ENCODE results near the gene CD99L2.

CD99L2 gene

DNA sequence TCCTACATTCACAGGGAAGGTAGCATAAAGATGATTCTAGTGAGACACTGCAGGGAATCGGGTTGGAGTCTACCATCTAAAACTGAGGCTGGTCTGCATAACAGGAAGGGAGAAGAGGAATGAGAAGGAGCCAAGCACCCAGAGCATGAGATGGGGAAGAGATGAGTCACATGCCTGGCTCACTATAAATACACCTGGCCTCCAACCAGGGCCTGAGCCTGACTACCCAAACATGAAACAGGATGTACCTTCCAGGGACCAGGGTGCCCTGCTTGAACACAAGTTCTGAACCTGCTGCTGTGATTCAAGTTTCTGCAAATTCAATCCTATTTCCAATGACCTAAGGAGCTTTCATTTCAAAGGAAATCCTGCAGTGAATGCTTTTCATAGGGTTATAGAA, 24.9 kb downstream of the CD99L2 start:
- ATAC-seq: no peak

DNA sequence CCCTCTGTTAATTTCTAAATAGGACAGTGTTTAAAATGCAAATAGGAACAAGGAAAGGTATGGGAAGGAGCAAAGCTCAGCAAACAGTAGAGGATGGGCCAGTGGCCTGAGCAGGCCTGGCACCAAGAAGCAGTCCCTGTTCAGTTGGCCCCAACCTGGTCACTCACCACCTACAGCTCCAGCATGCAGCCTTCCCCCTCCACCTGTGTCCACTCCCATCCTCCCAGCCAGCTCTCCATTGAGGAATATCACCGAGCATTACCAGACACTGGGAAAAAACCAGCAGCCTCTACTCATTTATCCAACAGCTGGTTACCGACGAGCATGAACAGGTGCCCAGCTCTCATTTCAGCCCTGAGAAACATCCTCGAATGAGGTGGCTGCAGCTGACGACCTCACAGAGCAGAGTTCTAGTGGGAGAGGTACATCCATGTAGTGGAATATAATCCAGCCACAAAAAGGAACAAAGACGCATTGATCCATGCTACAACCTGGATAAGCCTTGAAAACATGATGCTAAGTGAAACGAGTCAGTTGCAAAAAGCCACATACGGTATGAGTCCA, 25.6 kb downstream of the CD99L2 start:
- TF ChIP-seq ZNF8 (CRISPR knock-in tag; IDR thresholded peaks at IDR 0.05) (no peak), BACH2 (CRISPR knock-in tag; IDR thresholded peaks at IDR 0.05; ENCODE audit: borderline replicate concordance) (no peak), OSR1 (CRISPR knock-in tag; IDR thresholded peaks at IDR 0.05) (no peak), PATZ1 (CRISPR knock-in tag; IDR thresholded peaks at IDR 0.05; ENCODE audit: borderline replicate concordance) (no peak), ZNF565 (CRISPR knock-in tag; conservative IDR thresholded peaks at IDR 0.05; ENCODE audit: low read depth) (no peak)
- TF ChIP-seq, protein P1, sequence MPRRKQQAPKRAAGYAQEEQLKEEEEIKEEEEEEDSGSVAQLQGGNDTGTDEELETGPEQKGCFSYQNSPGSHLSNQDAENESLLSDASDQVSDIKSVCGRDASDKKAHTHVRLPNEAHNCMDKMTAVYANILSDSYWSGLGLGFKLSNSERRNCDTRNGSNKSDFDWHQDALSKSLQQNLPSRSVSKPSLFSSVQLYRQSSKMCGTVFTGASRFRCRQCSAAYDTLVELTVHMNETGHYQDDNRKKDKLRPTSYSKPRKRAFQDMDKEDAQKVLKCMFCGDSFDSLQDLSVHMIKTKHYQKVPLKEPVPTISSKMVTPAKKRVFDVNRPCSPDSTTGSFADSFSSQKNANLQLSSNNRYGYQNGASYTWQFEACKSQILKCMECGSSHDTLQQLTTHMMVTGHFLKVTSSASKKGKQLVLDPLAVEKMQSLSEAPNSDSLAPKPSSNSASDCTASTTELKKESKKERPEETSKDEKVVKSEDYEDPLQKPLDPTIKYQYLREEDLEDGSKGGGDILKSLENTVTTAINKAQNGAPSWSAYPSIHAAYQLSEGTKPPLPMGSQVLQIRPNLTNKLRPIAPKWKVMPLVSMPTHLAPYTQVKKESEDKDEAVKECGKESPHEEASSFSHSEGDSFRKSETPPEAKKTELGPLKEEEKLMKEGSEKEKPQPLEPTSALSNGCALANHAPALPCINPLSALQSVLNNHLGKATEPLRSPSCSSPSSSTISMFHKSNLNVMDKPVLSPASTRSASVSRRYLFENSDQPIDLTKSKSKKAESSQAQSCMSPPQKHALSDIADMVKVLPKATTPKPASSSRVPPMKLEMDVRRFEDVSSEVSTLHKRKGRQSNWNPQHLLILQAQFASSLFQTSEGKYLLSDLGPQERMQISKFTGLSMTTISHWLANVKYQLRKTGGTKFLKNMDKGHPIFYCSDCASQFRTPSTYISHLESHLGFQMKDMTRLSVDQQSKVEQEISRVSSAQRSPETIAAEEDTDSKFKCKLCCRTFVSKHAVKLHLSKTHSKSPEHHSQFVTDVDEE (CRISPR knock-in tag; IDR thresholded peaks at IDR 0.05): no peak
- no peak for ATAC-seq

More for the DNA sequence above, 24.9 kb downstream of the CD99L2 start:
- TF ChIP-seq, protein P2, sequence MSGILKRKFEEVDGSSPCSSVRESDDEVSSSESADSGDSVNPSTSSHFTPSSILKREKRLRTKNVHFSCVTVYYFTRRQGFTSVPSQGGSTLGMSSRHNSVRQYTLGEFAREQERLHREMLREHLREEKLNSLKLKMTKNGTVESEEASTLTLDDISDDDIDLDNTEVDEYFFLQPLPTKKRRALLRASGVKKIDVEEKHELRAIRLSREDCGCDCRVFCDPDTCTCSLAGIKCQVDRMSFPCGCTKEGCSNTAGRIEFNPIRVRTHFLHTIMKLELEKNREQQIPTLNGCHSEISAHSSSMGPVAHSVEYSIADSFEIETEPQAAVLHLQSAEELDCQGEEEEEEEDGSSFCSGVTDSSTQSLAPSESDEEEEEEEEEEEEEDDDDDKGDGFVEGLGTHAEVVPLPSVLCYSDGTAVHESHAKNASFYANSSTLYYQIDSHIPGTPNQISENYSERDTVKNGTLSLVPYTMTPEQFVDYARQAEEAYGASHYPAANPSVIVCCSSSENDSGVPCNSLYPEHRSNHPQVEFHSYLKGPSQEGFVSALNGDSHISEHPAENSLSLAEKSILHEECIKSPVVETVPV (CRISPR knock-in tag; IDR thresholded peaks at IDR 0.05): no peak
- no peak for TF ChIP-seq ZFP3 (CRISPR knock-in tag; IDR thresholded peaks at IDR 0.05)
- TF ChIP-seq PPARA (CRISPR knock-in tag; IDR thresholded peaks at IDR 0.05; ENCODE audit: borderline replicate concordance): no peak
- no peak for TF ChIP-seq TCF4 (CRISPR knock-in tag; IDR thresholded peaks at IDR 0.05; ENCODE audit: borderline replicate concordance)
- TF ChIP-seq OSR1 (CRISPR knock-in tag; IDR thresholded peaks at IDR 0.05): no peak
- TF ChIP-seq ESRRG (CRISPR knock-in tag; IDR thresholded peaks at IDR 0.05): no peak
- no peak for TF ChIP-seq CREB5 (CRISPR knock-in tag; IDR thresholded peaks at IDR 0.05; ENCODE audit: low read depth)
- TF ChIP-seq ZNF70 (CRISPR knock-in tag; IDR thresholded peaks at IDR 0.05): no peak
- no peak for TF ChIP-seq SNAI2 (CRISPR knock-in tag; IDR thresholded peaks at IDR 0.05)
- no peak for TF ChIP-seq ZNF8 (CRISPR knock-in tag; IDR thresholded peaks at IDR 0.05)
- TF ChIP-seq ISL1 (CRISPR knock-in tag; IDR thresholded peaks at IDR 0.05): no peak

GRCh38 chrX:150871341-150871811, 27.1 kb downstream of the CD99L2 start:
- no peak for ATAC-seq
- no peak for TF ChIP-seq ESRRG (CRISPR knock-in tag; IDR thresholded peaks at IDR 0.05)
- TF ChIP-seq POU6F1 (CRISPR knock-in tag; IDR thresholded peaks at IDR 0.05; ENCODE audit: borderline replicate concordance, low read depth): no peak
- no peak for TF ChIP-seq PPARA (CRISPR knock-in tag; IDR thresholded peaks at IDR 0.05; ENCODE audit: borderline replicate concordance)
- no peak for TF ChIP-seq PATZ1 (CRISPR knock-in tag; IDR thresholded peaks at IDR 0.05; ENCODE audit: borderline replicate concordance)
- no peak for TF ChIP-seq ARNTL (CRISPR knock-in tag; IDR thresholded peaks at IDR 0.05; ENCODE audit: borderline replicate concordance, low read depth)
- TF ChIP-seq BACH2 (CRISPR knock-in tag; IDR thresholded peaks at IDR 0.05; ENCODE audit: borderline replicate concordance): no peak
- TF ChIP-seq, protein P2 (CRISPR knock-in tag; IDR thresholded peaks at IDR 0.05): no peak
- no peak for TF ChIP-seq CSDC2 (CRISPR knock-in tag; IDR thresholded peaks at IDR 0.05)
- TF ChIP-seq ZC3H10 (CRISPR knock-in tag; IDR thresholded peaks at IDR 0.05): no peak
- no peak for TF ChIP-seq ZNF8 (CRISPR knock-in tag; IDR thresholded peaks at IDR 0.05)
